GM12874 (cell line): ENCODE results near the gene NUBP1.

Experiments
- CTCF ChIP-seq: IDR thresholded peaks from 2 replicates; pipeline ENCODE4 v1.5.1; 2011; ENCODE audit warnings: low read depth, mild to moderate bottlenecking, control low read depth, low read length, moderate library complexity; ENCODE audit not compliant: insufficient read depth

NUBP1 gene

GRCh38 chr16:10767127-10767526 is 23.5 kb downstream of the NUBP1 start:
- TF ChIP-seq CTCF = no peak

GRCh38 chr16:10769381-10769780 is 25.7 kb downstream of the NUBP1 start:
- TF ChIP-seq CTCF = no peak

GRCh38 chr16:10770907-10771306 is 27.3 kb downstream of the NUBP1 start:
- no peak for TF ChIP-seq CTCF

- no peak for TF ChIP-seq CTCF
These were observed 32.6 kb downstream of the NUBP1 start for GRCh38 chr16:10776280-10776679.

- TF ChIP-seq CTCF = no peak
These were observed 33.7 kb downstream of the NUBP1 start for GRCh38 chr16:10777356-10777755.

- TF ChIP-seq CTCF = no peak
These were observed 37.0 kb downstream of the NUBP1 start for GRCh38 chr16:10780628-10781027.

GRCh38 chr16:10782628-10783027 is 39.0 kb downstream of the NUBP1 start:
- no peak for TF ChIP-seq CTCF

- TF ChIP-seq CTCF = no peak
These were observed 43.7 kb downstream of the NUBP1 start for GRCh38 chr16:10787304-10787703.
